HL-60 (cell line): ENCODE data around the gene PBX3.

Experiments used
- DNase-seq, 2 experiments: peaks; one replicate each; pipeline ENCODE4 v3.0.0-alpha.2; 2010 to 2020; ENCODE audit warnings: low read depth in 1 of 2, low spot score in 1 of 2
- H3K27ac ChIP-seq: fragments of 250-450 bp; sonication (Bioruptor Pico); replicated peaks from 2 replicates; pipeline ENCODE4 v1.5.1; 2020; ENCODE audit warnings: mild to moderate bottlenecking, moderate library complexity
- H3K27me3 ChIP-seq: fragments of 250-450 bp; sonication (Bioruptor Pico); 2 replicates; pipeline ENCODE4 v1.5.1; 2021; ENCODE audit warnings: mild to moderate bottlenecking, moderate library complexity; ENCODE audit not compliant: insufficient read depth, poor library complexity, severe bottlenecking
- H3K4me3 ChIP-seq: replicated peaks from 2 replicates; pipeline ENCODE4 v1.5.1; 2011; ENCODE audit warnings: mild to moderate bottlenecking, control low read depth, low read length; ENCODE audit not compliant: insufficient read depth
- CTCF ChIP-seq: IDR thresholded peaks from one replicate; pipeline ENCODE4 v1.5.1; 2011; ENCODE audit warnings: low read length, control low read depth, inconsistent platforms; ENCODE audit not compliant: insufficient read depth
- GABPA ChIP-seq: IDR thresholded peaks from 2 replicates; pipeline ENCODE4 v1.6.1; 2012; ENCODE audit warnings: low read depth
- POLR2AphosphoS5 ChIP-seq: IDR thresholded peaks from 2 replicates; pipeline ENCODE4 v1.6.1; 2012; ENCODE audit warnings: low read depth
- REST ChIP-seq: IDR thresholded peaks from 2 replicates; pipeline ENCODE4 v1.6.1; 2012; ENCODE audit warnings: low read depth; ENCODE audit not compliant: insufficient replicate concordance
- SPI1 ChIP-seq: IDR thresholded peaks from 2 replicates; pipeline ENCODE4 v1.6.1; 2012; ENCODE audit warnings: low read depth, mild to moderate bottlenecking, borderline replicate concordance

Gene PBX3

GRCh38 chr9:125883565-125884217 is 136.5 kb downstream of the PBX3 start:
- DNase-seq, result no peak
- Histone ChIP-seq H3K4me3 (no peak overlapping the region), H3K27me3 (no peaks in the 10 kb centered on the region), H3K27ac (no peak overlapping the region)
- TF ChIP-seq POLR2AphosphoS5 (no peak), REST (no peak), GABPA (no peak), CTCF (no peak), SPI1 (no peak)

- Histone ChIP-seq H3K27me3 (no peaks in the 10 kb centered on the region), H3K27ac (no peak overlapping the region), H3K4me3 (no peak overlapping the region)
- no peak for TF ChIP-seq GABPA
- TF ChIP-seq SPI1, result no peak
- TF ChIP-seq CTCF, result no peak
- TF ChIP-seq REST, result no peak
- TF ChIP-seq POLR2AphosphoS5, result no peak
- DNase-seq, result no peak
Observed at GRCh38 chr9:125884218-125884595, 137.0 kb downstream of the PBX3 start.

GRCh38 chr9:125885405-125886034 is 138.3 kb downstream of the PBX3 start:
- Histone ChIP-seq H3K4me3 (no peak overlapping the region), H3K27ac (no peak overlapping the region), H3K27me3 (peaks cover 5% of the 10 kb centered on the region)
- DNase-seq, result no peak
- TF ChIP-seq SPI1, result no peak
- no peak for TF ChIP-seq GABPA

GRCh38 chr9:125886365-125886764 is 139.2 kb downstream of the PBX3 start:
- H3K27ac ChIP-seq, result no peak overlapping the region
- peaks cover 10% of the 10 kb centered on the region for H3K27me3 ChIP-seq
- no peak overlapping the region for H3K4me3 ChIP-seq
- TF ChIP-seq REST (no peak), POLR2AphosphoS5 (no peak), GABPA (no peak), SPI1 (no peak), CTCF (no peak)
- no peak for DNase-seq
